Neural progenitor cell (in vitro differentiated cells): Measurements from ENCODE around the gene C9. TPM values are rescaled to one million over a fixed set of nuclear protein-coding genes. Genes with fewer than 3 reads are reported as not detected.

ENCODE experiments used
- DNase-seq: peaks from one replicate; pipeline ENCODE4 v3.0.0-alpha.2; 2016; ENCODE audit warnings: low spot score
- H2AFZ ChIP-seq: fragments of 200-600 bp; sonication (generic); replicated peaks from 2 replicates; pipeline ENCODE4 v1.6.1; 2016; ENCODE audit warnings: antibody characterized with exemption
- H3F3A ChIP-seq: fragments of 200-600 bp; sonication (generic); 2 replicates; pipeline ENCODE4 v1.6.1; 2016; ENCODE audit warnings: antibody characterized with exemption, low read depth
- H3K27ac ChIP-seq: fragments of 200-600 bp; sonication (generic); 2 replicates; pipeline ENCODE4 v1.5.1; 2016; ENCODE audit warnings: mild to moderate bottlenecking
- H3K27me3 ChIP-seq: fragments of 200-600 bp; sonication (generic); 2 replicates; pipeline ENCODE4 v1.6.1; 2016; ENCODE audit warnings: mild to moderate bottlenecking, moderate library complexity
- H3K36me3 ChIP-seq: fragments of 200-600 bp; sonication (generic); 2 replicates; pipeline ENCODE4 v1.5.1; 2016
- H3K4me1 ChIP-seq: fragments of 200-600 bp; sonication (generic); 2 replicates; pipeline ENCODE4 v1.6.1; 2016; ENCODE audit warnings: mixed run types
- H3K4me2 ChIP-seq: fragments of 200-600 bp; sonication (generic); 2 replicates; pipeline ENCODE4 v1.6.1; 2016
- H3K4me3 ChIP-seq: fragments of 200-600 bp; sonication (generic); 2 replicates; pipeline ENCODE4 v1.5.1; 2016
- H3K79me2 ChIP-seq: fragments of 200-600 bp; sonication (generic); 2 replicates; pipeline ENCODE4 v1.6.1; 2016; ENCODE audit warnings: low read depth
- H3K9ac ChIP-seq: fragments of 200-600 bp; sonication (generic); 2 replicates; pipeline ENCODE4 v1.6.1; 2016
- H3K9me3 ChIP-seq: fragments of 200-600 bp; sonication (generic); 2 replicates; pipeline ENCODE4 v1.5.1; 2016; ENCODE audit warnings: low read depth
- H4K20me1 ChIP-seq: fragments of 200-600 bp; sonication (generic); 2 replicates; pipeline ENCODE4 v1.6.1; 2016; ENCODE audit warnings: low read depth
- H3K27ac Mint-ChIP-seq: 3 replicates; pipeline ENCODE4 v1.8.0; 2021; ENCODE audit warnings: mixed read lengths
- H3K27me3 Mint-ChIP-seq: 2 replicates; pipeline ENCODE4 v1.8.0; 2022; ENCODE audit warnings: low read depth, mild to moderate bottlenecking, inconsistent platforms, moderate library complexity, mixed read lengths; ENCODE audit not compliant: insufficient read depth
- H3K36me3 Mint-ChIP-seq: 3 replicates; pipeline ENCODE4 v1.8.0; 2021; ENCODE audit warnings: mixed read lengths
- H3K4me1 Mint-ChIP-seq: 3 replicates; pipeline ENCODE4 v1.8.0; 2021; ENCODE audit warnings: mixed read lengths
- H3K4me3 Mint-ChIP-seq: 3 replicates; pipeline ENCODE4 v1.8.0; 2021; ENCODE audit warnings: mild to moderate bottlenecking, moderate library complexity, mixed read lengths
- H3K9me3 Mint-ChIP-seq: 3 replicates; pipeline ENCODE4 v1.8.0; 2020; ENCODE audit warnings: mixed read lengths
- EZH2 ChIP-seq: fragments of 200-600 bp; sonication (generic); IDR thresholded peaks from 2 replicates; pipeline ENCODE4 v1.6.1; 2017; ENCODE audit warnings: antibody characterized with exemption, mild to moderate bottlenecking, moderate library complexity
- EZH2phosphoT487 ChIP-seq: fragments of 200-600 bp; sonication (generic); IDR thresholded peaks from 2 replicates; pipeline ENCODE4 v1.6.1; 2017; ENCODE audit warnings: antibody characterized with exemption
- total RNA-seq: library from RNA; depleted of rRNA; stranded (reverse); fragments of >200 nt; gene quantifications from 2 replicates; pipeline ENCODE4 v1.2.3, GENCODE V29; 2015; ENCODE audit warnings: low replicate concordance
- TF ChIP-seq, protein P1 (sequence below): fragments of 200-600 bp; sonication (generic); IDR thresholded peaks from 2 replicates; pipeline ENCODE4 v1.5.1; 2017; ENCODE audit warnings: antibody characterized with exemption, mild to moderate bottlenecking

The C9 gene
- total RNA-seq, 1 donor from 2014 or later: not detected

DNA sequence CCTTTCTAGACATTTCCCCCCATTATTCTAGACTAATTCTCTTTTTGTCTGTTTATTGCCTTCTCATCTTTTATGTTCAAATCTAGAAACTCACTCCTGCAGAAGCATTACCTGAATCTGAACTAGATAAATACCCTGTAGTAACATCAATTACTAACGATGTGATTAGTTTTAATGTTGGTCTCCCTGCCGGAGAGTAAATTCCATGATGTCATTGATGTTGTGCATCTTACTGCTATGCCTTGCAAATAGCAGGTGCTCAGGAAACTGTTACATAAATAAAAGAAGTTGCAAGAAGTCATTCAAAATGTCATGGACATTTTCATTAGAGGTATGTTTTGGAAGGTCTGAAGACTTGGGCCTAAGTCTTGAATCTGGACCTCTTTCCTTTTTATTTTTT lies 23.0 kb upstream of the C9 start:
- H3K4me3 Mint-ChIP-seq: no peak overlapping the region

DNA sequence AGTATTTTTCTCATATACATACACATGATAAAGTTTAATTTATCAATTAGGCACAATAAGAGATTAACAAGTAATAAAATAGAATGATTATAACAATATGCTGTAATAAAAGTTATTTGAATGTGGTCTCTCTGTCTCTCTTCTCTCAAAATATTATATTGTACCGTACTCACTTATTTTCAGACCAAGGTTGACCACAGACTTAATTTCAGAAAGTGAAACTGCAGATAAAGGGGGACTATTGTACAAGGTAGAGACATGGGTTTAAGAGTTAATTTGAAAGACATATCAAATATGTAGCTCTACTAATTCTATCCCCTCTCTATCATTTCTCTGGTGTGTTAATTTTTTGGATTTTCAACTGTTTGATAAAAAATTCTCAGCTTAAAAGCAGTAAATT lies 20.0 kb upstream of the C9 start:
- Mint-ChIP-seq H3K27ac (no peak overlapping the region), H3K4me1 (no peaks in the 10 kb centered on the region), H3K4me3 (no peak overlapping the region), H3K27me3 (peaks cover 2% of the 10 kb centered on the region), H3K9me3 (no peaks in the 10 kb centered on the region), H3K36me3 (peaks cover 12% of the 10 kb centered on the region)
- no peaks in the 10 kb centered on the region for H3K36me3 ChIP-seq
- H3K9me3 ChIP-seq: no peaks in the 10 kb centered on the region
- DNase-seq: no peak
- TF ChIP-seq, protein P1, sequence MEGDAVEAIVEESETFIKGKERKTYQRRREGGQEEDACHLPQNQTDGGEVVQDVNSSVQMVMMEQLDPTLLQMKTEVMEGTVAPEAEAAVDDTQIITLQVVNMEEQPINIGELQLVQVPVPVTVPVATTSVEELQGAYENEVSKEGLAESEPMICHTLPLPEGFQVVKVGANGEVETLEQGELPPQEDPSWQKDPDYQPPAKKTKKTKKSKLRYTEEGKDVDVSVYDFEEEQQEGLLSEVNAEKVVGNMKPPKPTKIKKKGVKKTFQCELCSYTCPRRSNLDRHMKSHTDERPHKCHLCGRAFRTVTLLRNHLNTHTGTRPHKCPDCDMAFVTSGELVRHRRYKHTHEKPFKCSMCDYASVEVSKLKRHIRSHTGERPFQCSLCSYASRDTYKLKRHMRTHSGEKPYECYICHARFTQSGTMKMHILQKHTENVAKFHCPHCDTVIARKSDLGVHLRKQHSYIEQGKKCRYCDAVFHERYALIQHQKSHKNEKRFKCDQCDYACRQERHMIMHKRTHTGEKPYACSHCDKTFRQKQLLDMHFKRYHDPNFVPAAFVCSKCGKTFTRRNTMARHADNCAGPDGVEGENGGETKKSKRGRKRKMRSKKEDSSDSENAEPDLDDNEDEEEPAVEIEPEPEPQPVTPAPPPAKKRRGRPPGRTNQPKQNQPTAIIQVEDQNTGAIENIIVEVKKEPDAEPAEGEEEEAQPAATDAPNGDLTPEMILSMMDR: no peak
- no peak for TF ChIP-seq EZH2
- TF ChIP-seq EZH2phosphoT487: no peak
- H3F3A ChIP-seq: no peaks in the 10 kb centered on the region
- H3K4me1 ChIP-seq: no peaks in the 10 kb centered on the region
- no peak overlapping the region for H2AFZ ChIP-seq
- H3K27ac ChIP-seq: no peak overlapping the region
- no peaks in the 10 kb centered on the region for H3K27me3 ChIP-seq
- H3K4me2 ChIP-seq: no peak overlapping the region
- H3K9ac ChIP-seq: no peak overlapping the region
- no peak overlapping the region for H3K4me3 ChIP-seq
- no peaks in the 10 kb centered on the region for H3K79me2 ChIP-seq
- no peaks in the 10 kb centered on the region for H4K20me1 ChIP-seq

More for the DNA sequence above, 23.0 kb upstream of the C9 start:
- Histone ChIP-seq H3K36me3 (no peaks in the 10 kb centered on the region), H2AFZ (no peak overlapping the region), H4K20me1 (no peaks in the 10 kb centered on the region), H3K79me2 (no peaks in the 10 kb centered on the region), H3F3A (no peaks in the 10 kb centered on the region), H3K4me1 (no peaks in the 10 kb centered on the region), H3K9ac (no peak overlapping the region), H3K27ac (no peak overlapping the region), H3K9me3 (no peaks in the 10 kb centered on the region), H3K27me3 (no peaks in the 10 kb centered on the region), H3K4me3 (no peak overlapping the region), H3K4me2 (no peak overlapping the region)
- no peak for DNase-seq
- Mint-ChIP-seq H3K27ac (no peak overlapping the region), H3K27me3 (no peaks in the 10 kb centered on the region), H3K9me3 (no peaks in the 10 kb centered on the region), H3K36me3 (peaks cover 7% of the 10 kb centered on the region), H3K4me1 (no peaks in the 10 kb centered on the region)
- no peak for TF ChIP-seq EZH2phosphoT487

DNA sequence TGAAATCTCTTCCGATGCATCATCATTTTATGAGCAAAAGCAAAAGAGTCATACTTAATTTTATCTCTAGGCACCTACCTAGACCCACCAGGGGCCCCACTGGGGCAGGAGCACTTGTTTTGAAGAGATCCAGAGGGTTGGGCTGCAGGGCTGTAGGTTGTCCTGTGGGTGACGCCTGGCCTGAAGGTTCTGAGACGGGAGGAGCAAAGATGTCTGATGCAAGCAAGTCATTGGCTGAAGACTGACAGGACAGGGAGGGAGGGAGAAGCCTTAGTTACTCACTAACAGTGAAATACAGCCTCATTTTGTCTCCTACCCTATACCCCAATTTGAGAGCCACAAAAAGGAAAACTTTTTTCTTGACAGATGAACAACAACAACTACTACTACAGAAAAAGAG lies 17.1 kb upstream of the C9 start:
- H3K4me1 Mint-ChIP-seq: no peaks in the 10 kb centered on the region
- no peak overlapping the region for H3K4me3 Mint-ChIP-seq
- no peak overlapping the region for H3K4me3 ChIP-seq
- H3K27me3 Mint-ChIP-seq: peaks cover 2% of the 10 kb centered on the region
- no peaks in the 10 kb centered on the region for H4K20me1 ChIP-seq
- H3K79me2 ChIP-seq: no peaks in the 10 kb centered on the region
- H3K4me2 ChIP-seq: no peak overlapping the region
- DNase-seq: no peak
- H3K27me3 ChIP-seq: no peaks in the 10 kb centered on the region
- H3F3A ChIP-seq: no peaks in the 10 kb centered on the region
- H3K27ac ChIP-seq: no peak overlapping the region
- H3K9ac ChIP-seq: no peak overlapping the region
- peaks cover 12% of the 10 kb centered on the region for H3K36me3 Mint-ChIP-seq
- TF ChIP-seq, protein P1: no peak
- no peak for TF ChIP-seq EZH2
- no peak for TF ChIP-seq EZH2phosphoT487
- no peaks in the 10 kb centered on the region for H3K4me1 ChIP-seq
- H3K9me3 Mint-ChIP-seq: no peaks in the 10 kb centered on the region
- no peak overlapping the region for H2AFZ ChIP-seq
- H3K27ac Mint-ChIP-seq: no peak overlapping the region
- H3K9me3 ChIP-seq: no peaks in the 10 kb centered on the region
- H3K36me3 ChIP-seq: no peaks in the 10 kb centered on the region

DNA sequence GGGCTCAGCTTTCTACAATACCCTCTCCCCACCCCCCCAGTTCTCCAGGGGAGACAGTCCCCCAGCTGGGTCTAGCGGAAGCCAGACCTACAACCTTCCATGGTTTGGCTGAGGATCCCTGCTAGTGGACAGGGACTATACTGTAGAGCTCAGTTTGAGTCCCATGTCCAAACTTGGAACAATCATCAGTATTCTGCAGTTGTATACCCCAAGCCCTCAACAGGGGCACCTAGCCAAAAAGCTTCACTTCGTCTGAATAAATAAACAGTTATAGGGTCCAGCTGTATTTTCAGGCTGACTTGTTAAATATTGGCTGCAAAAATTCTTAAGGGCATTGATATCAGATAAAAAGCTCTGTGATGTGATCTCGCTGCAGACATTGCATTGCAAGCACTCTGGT lies 15.4 kb upstream of the C9 start:
- Mint-ChIP-seq H3K9me3 (no peaks in the 10 kb centered on the region), H3K27me3 (peaks cover 2% of the 10 kb centered on the region), H3K4me3 (no peak overlapping the region), H3K27ac (no peak overlapping the region), H3K4me1 (no peaks in the 10 kb centered on the region), H3K36me3 (peaks cover 12% of the 10 kb centered on the region)
- Histone ChIP-seq H3K4me2 (no peak overlapping the region), H3K36me3 (no peaks in the 10 kb centered on the region), H2AFZ (no peak overlapping the region), H3K79me2 (no peaks in the 10 kb centered on the region), H3K4me3 (no peak overlapping the region), H3F3A (no peaks in the 10 kb centered on the region), H3K4me1 (no peaks in the 10 kb centered on the region), H3K27ac (no peak overlapping the region), H4K20me1 (no peaks in the 10 kb centered on the region), H3K9ac (no peak overlapping the region), H3K27me3 (no peaks in the 10 kb centered on the region), H3K9me3 (no peaks in the 10 kb centered on the region)
- DNase-seq: no peak
- TF ChIP-seq EZH2phosphoT487 (no peak), EZH2 (no peak)
- TF ChIP-seq, protein P1: no peak
